Measurements from ENCODE around the gene CAPSL.
"Not testable (repeated sequence)": the region's sequence is repeated elsewhere in the genome, so short reads cannot be mapped to it uniquely, and the experiment has no call there.

CAPSL gene

DNA sequence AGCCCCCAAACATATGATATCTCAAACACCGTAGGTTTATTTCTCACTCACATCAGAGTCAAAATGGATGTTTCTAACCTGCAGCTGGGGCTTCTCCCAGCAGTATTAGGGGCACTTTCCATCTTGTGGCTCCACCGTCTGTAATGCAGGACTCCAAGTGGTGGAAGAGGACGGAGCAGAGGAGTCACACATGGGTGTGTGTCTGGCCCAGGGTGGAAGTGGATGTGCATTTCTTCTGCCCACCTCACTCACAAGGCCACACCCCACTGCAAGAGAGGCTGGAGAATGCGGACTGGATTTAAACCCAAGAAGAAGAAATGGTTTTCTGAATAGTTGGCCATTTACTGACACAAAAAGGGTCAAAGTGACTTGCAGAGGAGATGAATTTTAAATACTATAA lies 67.8 kb downstream of the CAPSL start:
- DNase-seq, result no peak

DNA sequence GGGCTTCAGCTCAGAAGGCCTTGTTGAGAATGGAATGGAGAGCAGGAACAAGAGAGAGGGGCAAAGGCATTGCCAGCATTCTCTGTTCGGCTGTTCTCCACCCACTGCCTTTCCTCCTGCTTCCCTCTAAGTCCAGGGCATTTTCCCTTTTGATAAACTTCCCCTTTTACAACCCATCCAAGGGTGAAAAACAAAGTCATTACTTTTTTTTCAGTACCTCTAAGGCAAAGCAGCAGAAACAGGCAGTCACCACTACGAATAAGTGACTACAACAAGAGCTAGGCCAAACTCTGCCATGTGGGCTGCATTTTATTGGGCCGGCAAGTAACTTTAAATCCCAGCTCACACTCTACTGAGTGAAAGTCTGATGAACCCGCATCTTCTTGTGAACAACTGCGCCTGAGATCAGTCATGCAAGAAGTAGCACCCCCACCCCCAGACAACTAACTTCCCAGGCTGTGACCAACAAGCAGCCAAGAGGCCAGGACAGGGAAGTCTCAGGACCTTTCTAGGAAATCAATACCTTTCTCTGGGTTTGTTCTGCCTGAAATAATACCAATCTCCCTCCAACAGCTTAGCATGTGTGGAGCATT lies 68.6 kb downstream of the CAPSL start:
- DNase-seq, result no peak

GRCh38 chr5:35867998-35868397 lies 70.4 kb downstream of the CAPSL start:
- DNase-seq, result no peak

GRCh38 chr5:35863159-35863558 lies 75.3 kb downstream of the CAPSL start:
- DNase-seq, result no peak

DNA sequence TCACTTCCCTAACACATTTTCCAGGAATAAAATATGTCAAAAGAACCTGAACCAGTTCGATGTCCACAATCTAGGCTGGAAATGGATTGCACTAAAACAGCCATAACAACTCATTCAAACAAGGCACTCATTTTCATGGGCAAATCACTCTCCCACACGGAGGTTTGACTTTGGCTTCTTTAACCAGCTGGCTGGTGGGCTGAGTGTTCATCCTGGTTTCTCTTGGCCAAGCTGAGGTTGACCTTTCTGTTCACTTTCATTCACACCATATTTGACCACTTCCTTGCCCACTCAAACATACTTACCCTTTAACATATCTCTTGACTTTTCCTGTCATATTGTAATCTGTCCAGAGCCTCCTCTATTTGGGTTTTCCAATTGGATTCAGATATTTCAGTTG lies 76.3 kb downstream of the CAPSL start:
- no peak for DNase-seq

- no peak for DNase-seq
These were observed 76.7 kb downstream of the CAPSL start for GRCh38 chr5:35861718-35862117.

- DNase-seq, result no peak
These were observed 77.7 kb downstream of the CAPSL start for GRCh38 chr5:35860686-35861085.

DNA sequence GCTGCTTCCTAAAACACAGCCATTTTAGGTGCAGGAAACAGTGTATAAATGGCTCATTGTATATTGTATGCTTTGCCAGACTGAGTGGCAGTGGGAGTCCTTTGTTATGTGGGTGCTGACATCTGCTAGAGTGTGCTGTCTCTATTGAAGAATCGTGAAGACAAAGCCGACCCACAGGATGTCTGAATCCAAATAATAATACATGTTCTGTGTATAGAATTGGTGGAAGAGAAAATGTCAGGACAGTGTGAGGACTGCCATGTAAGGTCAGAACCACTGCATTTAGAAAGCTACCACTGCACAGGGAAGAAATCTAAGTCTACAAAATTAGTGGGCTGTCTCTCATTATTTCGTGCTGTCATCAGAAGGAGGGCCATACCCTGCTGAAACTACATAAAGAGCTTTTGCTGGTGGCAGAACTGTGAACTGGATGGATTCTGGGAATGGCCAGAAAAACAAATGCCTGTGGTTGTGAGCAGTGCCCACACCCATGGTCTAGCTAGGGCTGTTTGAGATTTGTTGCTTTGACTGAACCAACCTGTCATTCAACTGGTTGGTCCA lies 79.2 kb downstream of the CAPSL start:
- DNase-seq, result no peak

DNA sequence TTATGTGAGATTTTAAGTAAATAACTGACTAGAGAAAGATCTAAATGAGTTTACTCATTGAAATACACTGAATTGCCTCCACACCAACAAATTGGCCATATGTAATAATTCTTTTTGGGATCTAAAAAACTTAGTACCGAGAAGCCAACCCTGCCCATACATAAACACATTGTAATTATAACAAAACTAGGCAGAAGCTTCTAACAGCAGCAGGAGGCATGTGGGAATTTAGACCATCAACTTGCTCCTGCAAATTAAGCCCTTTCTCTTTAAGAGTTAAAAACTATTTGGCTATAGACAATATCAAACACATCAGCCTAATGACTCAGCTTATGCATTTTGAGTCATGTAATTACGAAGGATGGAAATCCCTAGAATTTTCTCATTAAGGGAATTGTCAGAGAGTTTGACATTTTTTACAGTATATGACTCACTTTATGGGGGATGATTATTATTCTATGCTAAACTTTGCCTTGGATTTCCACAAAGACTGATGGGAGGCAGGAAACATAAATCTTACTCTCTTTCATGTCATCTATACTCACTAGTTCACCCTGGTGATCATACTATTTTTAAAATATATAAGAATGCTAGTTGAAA lies 80.7 kb downstream of the CAPSL start:
- no peak for DNase-seq

- no peak for DNase-seq
These were observed 81.6 kb downstream of the CAPSL start, which contains the start of gene IL7R for GRCh38 chr5:35856765-35857351. TSS of gene IL7R (plus strand) at chr5:35856891. CDS start at chr5:35856978, 87 bp downstream.

DNA sequence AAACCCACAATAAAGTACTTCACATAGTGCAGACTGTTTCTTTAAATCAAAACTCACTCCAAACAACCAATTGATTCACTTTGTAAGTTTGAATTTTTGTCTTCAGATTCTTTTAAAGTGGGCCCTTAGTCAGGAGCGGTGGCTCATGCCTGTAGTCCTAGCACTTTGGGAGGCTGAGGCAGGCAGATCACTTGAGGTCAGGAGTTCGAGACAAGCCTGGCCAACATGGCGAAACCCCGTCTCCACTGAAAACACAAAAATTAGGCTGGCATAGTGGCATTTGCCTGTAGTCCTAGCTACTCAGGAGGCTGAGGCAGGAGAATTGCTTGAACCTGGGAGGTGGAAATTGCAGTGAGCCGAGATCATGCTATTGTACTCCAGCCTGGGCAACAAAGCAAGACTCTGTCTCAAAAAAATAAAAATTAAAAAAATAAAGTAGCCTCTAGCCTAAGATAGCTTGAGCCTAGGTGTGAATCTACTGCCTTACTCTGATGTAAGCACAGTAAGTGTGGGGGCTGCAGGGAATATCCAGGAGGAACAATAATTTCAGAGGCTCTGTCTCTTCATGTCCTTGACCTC lies 82.1 kb downstream of the CAPSL start:
- not testable (repeated sequence) for DNase-seq

DNA sequence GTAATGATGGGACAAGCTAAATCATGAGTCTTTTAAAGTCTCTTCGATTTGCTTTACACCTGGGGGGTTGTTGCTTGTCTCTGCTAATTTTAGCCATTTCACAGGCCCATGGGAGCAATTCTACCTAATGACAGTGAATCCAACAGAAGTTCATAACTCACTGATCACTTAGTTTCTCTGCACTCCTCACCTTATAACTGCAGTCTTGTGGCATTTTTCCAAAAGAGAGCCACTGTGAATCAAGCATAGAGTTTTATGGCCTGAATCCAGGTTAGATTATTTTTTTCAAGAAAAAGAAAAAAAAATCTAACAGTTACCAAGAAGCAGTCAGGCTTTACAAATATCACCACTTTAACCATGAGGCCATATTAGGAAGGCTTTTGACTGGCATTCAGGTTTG lies 83.2 kb downstream of the CAPSL start:
- no peak for DNase-seq
